Measurements from ENCODE around the gene AUNIP.

- TF ChIP-seq ZSCAN18 (CRISPR knock-in tag; IDR thresholded peaks at IDR 0.05) (no peak), ARID4B (CRISPR knock-in tag; IDR thresholded peaks at IDR 0.05; ENCODE audit: borderline replicate concordance) (no peak), CTCF (IDR thresholded peaks at IDR 0.05) (no peak), ELF4 (CRISPR knock-in tag; IDR thresholded peaks at IDR 0.05; ENCODE audit: low read depth) (no peak), NR2C2 (CRISPR knock-in tag; IDR thresholded peaks at IDR 0.05) (no peak), FOXK1 (CRISPR knock-in tag; IDR thresholded peaks at IDR 0.05) (no peak), ZNF138 (CRISPR knock-in tag; conservative IDR thresholded peaks at IDR 0.05) (no peak)
Measured at GRCh38 chr1:25889470-25889869, 30.2 kb upstream of the AUNIP start.

Data from WTC11 (cell line).